GM23338 (cell line): ENCODE measurements around the gene ETV3. TPM values are rescaled to one million over a fixed set of nuclear protein-coding genes. Genes with fewer than 3 reads are reported as not detected.

ENCODE experiments used
- ATAC-seq: fragments of 200-7000 bp; cut with Tn5 transposase; 3 replicates; pipeline ENCODE4 v1.9.1; 2020
- DNase-seq: peaks from one replicate; pipeline ENCODE4 v3.0.0-alpha.2; 2015; ENCODE audit warnings: low spot score
- H2AFZ ChIP-seq: fragments of 200-600 bp; sonication (generic); 2 replicates; pipeline ENCODE4 v1.8.0; 2016; ENCODE audit warnings: antibody characterized with exemption, mild to moderate bottlenecking, moderate library complexity
- H3F3A ChIP-seq: fragments of 200-600 bp; sonication (generic); replicated peaks from 2 replicates; pipeline ENCODE4 v1.8.0; 2017; ENCODE audit warnings: antibody characterized with exemption, mixed run types, low read depth
- H3K27ac ChIP-seq: fragments of 200-600 bp; sonication (generic); 2 replicates; pipeline ENCODE4 v1.6.1; 2016; ENCODE audit warnings: low read depth
- H3K27me3 ChIP-seq: fragments of 200-600 bp; sonication (generic); 2 replicates; pipeline ENCODE4 v1.8.0; 2016; ENCODE audit warnings: mild to moderate bottlenecking, mixed run types, moderate library complexity; ENCODE audit not compliant: insufficient read depth
- H3K36me3 ChIP-seq: fragments of 200-600 bp; sonication (generic); 2 replicates; pipeline ENCODE4 v1.8.0; 2016; ENCODE audit warnings: mild to moderate bottlenecking; ENCODE audit not compliant: insufficient read depth
- H3K4me1 ChIP-seq: fragments of 200-600 bp; sonication (generic); 2 replicates; pipeline ENCODE4 v1.8.0; 2016; ENCODE audit warnings: mild to moderate bottlenecking, moderate library complexity; ENCODE audit not compliant: insufficient read depth
- H3K4me2 ChIP-seq: fragments of 200-600 bp; sonication (generic); 2 replicates; pipeline ENCODE4 v1.7.1; 2017; ENCODE audit warnings: mixed run types
- H3K4me3 ChIP-seq: fragments of 200-600 bp; sonication (generic); 2 replicates; pipeline ENCODE4 v1.6.1; 2016; ENCODE audit warnings: mixed run types
- H3K79me2 ChIP-seq: fragments of 200-600 bp; sonication (generic); replicated peaks from 2 replicates; pipeline ENCODE4 v1.8.0; 2017; ENCODE audit warnings: mild to moderate bottlenecking; ENCODE audit not compliant: insufficient read depth
- H3K9me2 ChIP-seq: fragments of 200-600 bp; sonication (generic); 2 replicates; pipeline ENCODE4 v1.8.0; 2017; ENCODE audit not compliant: insufficient read depth
- H4K20me1 ChIP-seq: fragments of 200-600 bp; sonication (generic); replicated peaks from 2 replicates; pipeline ENCODE4 v1.8.0; 2017; ENCODE audit warnings: mild to moderate bottlenecking; ENCODE audit not compliant: insufficient read depth
- H3K27ac Mint-ChIP-seq: 2 replicates; pipeline ENCODE4 v1.8.0; 2020; ENCODE audit warnings: inconsistent platforms, mild to moderate bottlenecking, moderate library complexity, mixed read lengths
- H3K27me3 Mint-ChIP-seq: 3 replicates; pipeline ENCODE4 v1.8.0; 2022; ENCODE audit warnings: low read depth, mild to moderate bottlenecking, moderate library complexity, mixed read lengths, inconsistent platforms; ENCODE audit not compliant: insufficient read depth, poor library complexity
- H3K36me3 Mint-ChIP-seq: 3 replicates; pipeline ENCODE4 v1.8.0; 2021; ENCODE audit warnings: low read depth, mild to moderate bottlenecking, inconsistent platforms, moderate library complexity, mixed read lengths
- H3K4me1 Mint-ChIP-seq: 3 replicates; pipeline ENCODE4 v1.8.0; 2020; ENCODE audit warnings: mild to moderate bottlenecking, inconsistent platforms, mixed read lengths
- H3K4me3 Mint-ChIP-seq: 3 replicates; pipeline ENCODE4 v1.8.0; 2021; ENCODE audit warnings: moderate library complexity, mild to moderate bottlenecking, inconsistent platforms, mixed read lengths
- H3K9me3 Mint-ChIP-seq: 3 replicates; pipeline ENCODE4 v1.8.0; 2020; ENCODE audit warnings: moderate library complexity, mild to moderate bottlenecking, inconsistent platforms, mixed read lengths
- CREB1 ChIP-seq: fragments of 250-450 bp; sonication (Bioruptor Pico); IDR thresholded peaks from 2 replicates; pipeline ENCODE4 v1.5.0; 2020; ENCODE audit warnings: low read depth, mild to moderate bottlenecking, moderate library complexity
- CTCF ChIP-seq, 2 experiments: fragments of 200-600 bp in 1 of 2; sonication (generic) in 1 of 2; conservative IDR thresholded peaks; 2 replicates each; pipeline versions ENCODE4 v1.5.1 to v1.6.1; 2016 to 2017; ENCODE audit warnings: antibody characterized with exemption in 2 of 2, low read depth in 2 of 2, mild to moderate bottlenecking in 2 of 2, moderate library complexity in 1 of 2
- EZH2 ChIP-seq: fragments of 200-600 bp; sonication (generic); IDR thresholded peaks from one replicate; pipeline ENCODE4 v1.8.0; 2017; ENCODE audit warnings: antibody characterized with exemption, mild to moderate bottlenecking, low read depth; ENCODE audit not compliant: unreplicated experiment
- EZH2phosphoT487 ChIP-seq: fragments of 200-600 bp; sonication (generic); IDR thresholded peaks from one replicate; pipeline ENCODE4 v1.8.1; 2018; ENCODE audit warnings: antibody characterized with exemption; ENCODE audit not compliant: unreplicated experiment
- JUNB ChIP-seq: IDR thresholded peaks from one replicate; pipeline ENCODE4 v1.6.1; 2016; ENCODE audit warnings: antibody characterized with exemption; ENCODE audit not compliant: unreplicated experiment
- NANOG ChIP-seq: IDR thresholded peaks from 2 replicates; pipeline ENCODE4 v1.6.1; 2016; ENCODE audit warnings: antibody characterized with exemption, borderline replicate concordance
- REST ChIP-seq: IDR thresholded peaks from one replicate; pipeline ENCODE4 v1.6.1; 2018; ENCODE audit warnings: antibody characterized with exemption; ENCODE audit not compliant: unreplicated experiment
- STAT1 ChIP-seq: IDR thresholded peaks from one replicate; pipeline ENCODE4 v1.6.1; 2016; ENCODE audit warnings: antibody characterized with exemption; ENCODE audit not compliant: unreplicated experiment
- ZNF114 ChIP-seq: fragments of 250-450 bp; sonication (Bioruptor Pico); IDR thresholded peaks from 2 replicates; pipeline ENCODE4 v1.5.0; 2020; ENCODE audit warnings: mild to moderate bottlenecking, moderate library complexity
- polyA plus RNA-seq: library from polyadenylated mRNA; unstranded; fragments of >200 nt; fragmentation: Nextera tagmentation; extraction: Ambion mirVana; gene quantifications from 2 replicates; pipeline ENCODE4 v1.2.1, GENCODE V29; 2016
- total RNA-seq: library from RNA; depleted of rRNA; stranded (reverse); fragments of >200 nt; shearing (Covaris generic); gene quantifications from 2 replicates; pipeline ENCODE4 v1.2.3, GENCODE V29; 2014

Gene ETV3
- total and polyA plus RNA-seq, 2 experiments from 2014 or later = 8.1 to 19.6 TPM

GRCh38 chr1:157107702-157108101, 30.5 kb downstream of the ETV3 start:
- DNase-seq = peak; percentile 51
- H3F3A ChIP-seq = no peaks in the 10 kb centered on the region
- H3K9me2 ChIP-seq = no peaks in the 10 kb centered on the region
- H3K4me3 Mint-ChIP-seq = no peak overlapping the region
- peak; percentile 31 for ATAC-seq
- peaks cover 41% of the 10 kb centered on the region for H3K4me1 Mint-ChIP-seq
- no peaks in the 10 kb centered on the region; the same call in 1 of the 3 replicates for H3K9me3 Mint-ChIP-seq
- no peaks in the 10 kb centered on the region; the same call in 2 of the 3 replicates for H3K36me3 Mint-ChIP-seq
- H3K27ac ChIP-seq = no peak overlapping the region
- no peaks in the 10 kb centered on the region for H3K79me2 ChIP-seq
- no peaks in the 10 kb centered on the region for H3K36me3 ChIP-seq
- H3K4me2 ChIP-seq = peak overlapping the region; percentile 57
- H3K4me1 ChIP-seq = peaks cover 26% of the 10 kb centered on the region
- peak in 1 of 2 experiments; percentile 11; a peak in 1 of 4 replicates for TF ChIP-seq CTCF (conservative IDR thresholded peaks at IDR 0.05; ENCODE audit: low read depth in 2 of 2)
- TF ChIP-seq ZNF114 (CRISPR knock-in tag) = no peak
- no peaks in the 10 kb centered on the region for H4K20me1 ChIP-seq
- peaks cover 21% of the 10 kb centered on the region for H3K27me3 Mint-ChIP-seq
- no peak overlapping the region for H3K27ac Mint-ChIP-seq
- 0 out of 2 replicates have a peak overlapping the region, but pooled peaks have one; percentile 30 for H3K4me3 ChIP-seq
- peaks cover 12% of the 10 kb centered on the region for H3K27me3 ChIP-seq
- H2AFZ ChIP-seq = peak overlapping the region; percentile 53; the same call in 1 of the 2 replicates

- H3K27me3 Mint-ChIP-seq = peaks cover 16% of the 10 kb centered on the region
- no peaks in the 10 kb centered on the region for H3K9me2 ChIP-seq
- H3F3A ChIP-seq = no peaks in the 10 kb centered on the region
- H3K27ac Mint-ChIP-seq = no peak overlapping the region
- DNase-seq (no peak), ATAC-seq (no peak)
- no peak overlapping the region for H2AFZ ChIP-seq
- H4K20me1 ChIP-seq = no peaks in the 10 kb centered on the region
- no peaks in the 10 kb centered on the region; the same call in 2 of the 3 replicates for H3K36me3 Mint-ChIP-seq
- H3K79me2 ChIP-seq = no peaks in the 10 kb centered on the region
- peaks cover 12% of the 10 kb centered on the region; the same call in 1 of the 2 replicates for H3K27me3 ChIP-seq
- no peak overlapping the region for H3K4me3 Mint-ChIP-seq
- H3K4me3 ChIP-seq = no peak overlapping the region
- no peak overlapping the region for H3K4me2 ChIP-seq
- no peaks in the 10 kb centered on the region for H3K36me3 ChIP-seq
- H3K9me3 Mint-ChIP-seq = no peaks in the 10 kb centered on the region; the same call in 2 of the 3 replicates
- peaks cover 17% of the 10 kb centered on the region for H3K4me1 ChIP-seq
- peaks cover 32% of the 10 kb centered on the region for H3K4me1 Mint-ChIP-seq
- H3K27ac ChIP-seq = no peak overlapping the region
- no peak for TF ChIP-seq STAT1
- TF ChIP-seq NANOG = no peak
- TF ChIP-seq REST = no peak
- TF ChIP-seq EZH2phosphoT487 = no peak
- TF ChIP-seq ZNF114 (CRISPR knock-in tag) = no peak
- TF ChIP-seq CREB1 = no peak
- no peak for TF ChIP-seq CTCF (conservative IDR thresholded peaks at IDR 0.05; ENCODE audit: low read depth in 2 of 2)
- TF ChIP-seq EZH2 = no peak
- TF ChIP-seq JUNB = no peak
These were observed 31.4 kb downstream of the ETV3 start for GRCh38 chr1:157106813-157107189.
